Testis (tissue), 2 donors: Measurements from ENCODE around the gene OIP5.

Source experiments
- POLR2A ChIP-seq: fragments of 450-650 bp; IDR thresholded peaks from one replicate; pipeline ENCODE4 v1.6.1; 2017; ENCODE audit warnings: antibody characterized with exemption, mild to moderate bottlenecking, moderate library complexity
- TF ChIP-seq, protein P1 (sequence below), 3 experiments: fragments of 450-650 bp in 2 of 3; fragments of 200-600 bp in 1 of 3; sonication (generic) in 1 of 3; IDR thresholded peaks; one replicate each; pipeline ENCODE4 v1.5.1; 2016 to 2019; ENCODE audit warnings: antibody characterized with exemption in 3 of 3, mild to moderate bottlenecking in 2 of 3, moderate library complexity in 1 of 3

DNA sequence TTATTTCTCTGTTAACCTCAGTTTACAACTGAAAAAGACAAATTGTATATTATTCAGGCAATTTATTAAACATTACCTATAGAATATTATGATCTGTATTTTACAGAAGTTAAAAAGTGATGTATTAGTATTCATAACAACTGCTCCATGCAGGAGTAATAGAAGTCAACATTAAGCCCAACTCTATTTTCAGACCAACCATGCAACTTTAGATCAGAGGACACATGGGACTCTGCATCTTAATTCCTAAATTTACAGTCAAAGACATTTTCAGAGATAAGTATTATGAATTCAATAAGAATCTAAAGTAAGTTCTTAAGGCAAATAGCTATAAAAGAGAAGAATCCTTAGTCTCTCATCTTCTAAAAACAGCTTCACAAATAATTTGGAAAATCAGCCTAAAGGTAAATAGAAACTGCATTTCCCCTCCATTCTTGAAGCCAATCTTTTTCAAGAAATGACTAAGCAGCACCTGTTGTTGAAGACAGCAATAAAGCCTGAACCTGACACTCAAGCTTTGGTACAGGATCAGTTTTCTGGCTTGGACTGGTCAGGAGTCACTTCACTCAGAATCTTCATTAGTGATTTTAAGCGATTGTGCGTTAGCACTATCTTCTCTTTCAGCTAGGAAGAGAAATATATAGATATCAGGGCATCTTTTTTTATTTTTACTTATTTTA is 23.0 kb downstream of the OIP5 start:
- TF ChIP-seq, protein P1, sequence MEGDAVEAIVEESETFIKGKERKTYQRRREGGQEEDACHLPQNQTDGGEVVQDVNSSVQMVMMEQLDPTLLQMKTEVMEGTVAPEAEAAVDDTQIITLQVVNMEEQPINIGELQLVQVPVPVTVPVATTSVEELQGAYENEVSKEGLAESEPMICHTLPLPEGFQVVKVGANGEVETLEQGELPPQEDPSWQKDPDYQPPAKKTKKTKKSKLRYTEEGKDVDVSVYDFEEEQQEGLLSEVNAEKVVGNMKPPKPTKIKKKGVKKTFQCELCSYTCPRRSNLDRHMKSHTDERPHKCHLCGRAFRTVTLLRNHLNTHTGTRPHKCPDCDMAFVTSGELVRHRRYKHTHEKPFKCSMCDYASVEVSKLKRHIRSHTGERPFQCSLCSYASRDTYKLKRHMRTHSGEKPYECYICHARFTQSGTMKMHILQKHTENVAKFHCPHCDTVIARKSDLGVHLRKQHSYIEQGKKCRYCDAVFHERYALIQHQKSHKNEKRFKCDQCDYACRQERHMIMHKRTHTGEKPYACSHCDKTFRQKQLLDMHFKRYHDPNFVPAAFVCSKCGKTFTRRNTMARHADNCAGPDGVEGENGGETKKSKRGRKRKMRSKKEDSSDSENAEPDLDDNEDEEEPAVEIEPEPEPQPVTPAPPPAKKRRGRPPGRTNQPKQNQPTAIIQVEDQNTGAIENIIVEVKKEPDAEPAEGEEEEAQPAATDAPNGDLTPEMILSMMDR (IDR thresholded peaks at IDR 0.05) = no peak
- no peak for TF ChIP-seq POLR2A
